Endothelial cell of umbilical vein (primary cell): ENCODE measurements around the gene BCO1.

Source experiments
- CTCF ChIP-seq, 2 donors: IDR thresholded peaks; 1 replicate in 1 of 2; 2 replicates in 1 of 2; pipeline ENCODE4 v1.5.1; 2011; ENCODE audit warnings: low read length in 2 of 2, mild to moderate bottlenecking in 2 of 2, moderate library complexity in 2 of 2, control low read depth in 1 of 2, inconsistent platforms in 1 of 2, low read depth in 1 of 2; ENCODE audit not compliant: insufficient read depth in 1 of 2; ENCODE audit errors: extremely low read depth in 1 of 2
- EZH2 ChIP-seq: IDR thresholded peaks from 2 replicates; pipeline ENCODE4 v1.6.1; 2012; ENCODE audit warnings: borderline replicate concordance, low read depth, mild to moderate bottlenecking, moderate library complexity, low read length, inconsistent platforms; ENCODE audit not compliant: severe bottlenecking
- POLR2A ChIP-seq: IDR thresholded peaks from 2 replicates; pipeline ENCODE4 v1.6.1; 2012; ENCODE audit warnings: low read depth, mild to moderate bottlenecking, control low read depth, low read length
- POLR2AphosphoS5 ChIP-seq: IDR thresholded peaks from 2 replicates; pipeline ENCODE4 v1.6.1; 2012; ENCODE audit warnings: low read depth, mild to moderate bottlenecking, control low read depth, low read length, moderate library complexity; ENCODE audit not compliant: insufficient read depth

DNA sequence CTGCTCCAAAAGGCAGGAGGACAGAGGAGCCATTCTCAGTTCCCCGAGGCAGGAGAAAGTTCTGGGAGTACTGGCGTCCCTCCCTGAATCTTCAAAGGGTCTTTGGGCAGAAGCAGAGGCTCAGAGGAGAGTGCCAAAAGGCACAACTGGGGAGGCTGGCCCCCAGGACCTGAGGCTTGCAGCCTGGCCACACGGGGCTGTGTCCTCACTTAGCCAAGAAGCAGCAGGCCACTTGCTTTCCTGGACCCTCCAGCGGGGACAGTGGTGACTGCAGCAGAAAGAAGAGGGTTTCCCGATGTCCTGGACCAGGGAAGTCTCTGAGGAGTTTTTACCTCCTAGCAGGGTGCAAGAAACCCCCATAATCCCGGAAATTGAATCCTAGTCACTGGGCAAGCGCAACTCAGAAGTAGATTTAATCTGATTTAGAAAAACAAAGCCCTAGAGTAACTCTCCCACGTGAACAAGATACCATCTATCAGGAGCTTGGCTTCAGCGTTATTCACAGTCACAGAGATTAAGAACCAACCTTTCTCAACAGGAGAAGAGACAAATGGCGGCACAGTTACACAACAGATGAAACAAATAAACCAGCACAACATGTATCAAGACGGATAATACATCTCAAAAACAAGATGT is 25.5 kb upstream of the BCO1 start:
- TF ChIP-seq CTCF (IDR thresholded peaks at IDR 0.05; ENCODE audit: extremely low read depth in 1 of 2, insufficient read depth in 1 of 2, low read depth in 1 of 2, low read length in 2 of 2), result no peak
- TF ChIP-seq EZH2, result no peak
- TF ChIP-seq POLR2A, result no peak
- no peak for TF ChIP-seq POLR2AphosphoS5
